Measurements from ENCODE around the gene ILKAP.

The ILKAP gene

GRCh38 chr2:238150686-238151085 is 52.8 kb downstream of the ILKAP start:
- no peak for DNase-seq (ENCODE audit: low read depth in 1 of 2, low spot score in 1 of 2)
- no peaks in the 10 kb centered on the region for H3K27me3 ChIP-seq (ENCODE audit: insufficient read depth, poor library complexity, severe bottlenecking)
- no peak overlapping the region for H3K27ac ChIP-seq (replicated peaks)
- H3K4me3 ChIP-seq (replicated peaks; ENCODE audit: insufficient read depth, low read length), result no peak overlapping the region
- no peak for TF ChIP-seq CTCF (IDR thresholded peaks at IDR 0.05; ENCODE audit: insufficient read depth, low read length)
- no peak for TF ChIP-seq REST (IDR thresholded peaks at IDR 0.05; ENCODE audit: insufficient replicate concordance, low read depth)
- no peak for TF ChIP-seq GABPA (IDR thresholded peaks at IDR 0.05; ENCODE audit: low read depth)
- no peak for TF ChIP-seq SPI1 (IDR thresholded peaks at IDR 0.05; ENCODE audit: borderline replicate concordance, low read depth)

- TF ChIP-seq REST (IDR thresholded peaks at IDR 0.05; ENCODE audit: insufficient replicate concordance, low read depth) (no peak), POLR2AphosphoS5 (IDR thresholded peaks at IDR 0.05; ENCODE audit: low read depth) (no peak), GABPA (IDR thresholded peaks at IDR 0.05; ENCODE audit: low read depth) (no peak), SPI1 (IDR thresholded peaks at IDR 0.05; ENCODE audit: borderline replicate concordance, low read depth) (no peak), CTCF (IDR thresholded peaks at IDR 0.05; ENCODE audit: insufficient read depth, low read length) (no peak)
- H3K4me3 ChIP-seq (replicated peaks; ENCODE audit: insufficient read depth, low read length), result no peak overlapping the region
- DNase-seq (ENCODE audit: low read depth in 1 of 2, low spot score in 1 of 2), result no peak
Measured at GRCh38 chr2:238149841-238150572, 53.5 kb downstream of the ILKAP start.

GRCh38 chr2:238148981-238149380 is 54.5 kb downstream of the ILKAP start:
- Histone ChIP-seq H3K4me3 (replicated peaks; ENCODE audit: insufficient read depth, low read length) (no peak overlapping the region), H3K27ac (replicated peaks) (no peak overlapping the region), H3K27me3 (ENCODE audit: insufficient read depth, poor library complexity, severe bottlenecking) (no peaks in the 10 kb centered on the region)
- no peak for DNase-seq (ENCODE audit: low read depth in 1 of 2, low spot score in 1 of 2)
- TF ChIP-seq CTCF (IDR thresholded peaks at IDR 0.05; ENCODE audit: insufficient read depth, low read length) (no peak), POLR2AphosphoS5 (IDR thresholded peaks at IDR 0.05; ENCODE audit: low read depth) (no peak), GABPA (IDR thresholded peaks at IDR 0.05; ENCODE audit: low read depth) (no peak), REST (IDR thresholded peaks at IDR 0.05; ENCODE audit: insufficient replicate concordance, low read depth) (no peak), SPI1 (IDR thresholded peaks at IDR 0.05; ENCODE audit: borderline replicate concordance, low read depth) (no peak)

More at GRCh38 chr2:238149841-238150572, 53.5 kb downstream of the ILKAP start:
- Histone ChIP-seq H3K27ac (replicated peaks) (no peak overlapping the region), H3K27me3 (ENCODE audit: insufficient read depth, poor library complexity, severe bottlenecking) (no peaks in the 10 kb centered on the region)
